Liver (tissue), 9 donors: ENCODE results near the gene MACROH2A1. TPM values are rescaled to one million over a fixed set of nuclear protein-coding genes. Genes with fewer than 3 reads are reported as not detected.

ENCODE experiments used
- DNase-seq: peaks from one replicate; pipeline ENCODE4 v3.0.0-alpha.2; 2017; ENCODE audit warnings: low spot score
- H3K27ac ChIP-seq, 2 donors: one replicate each; pipeline ENCODE4 v1.7.0; 2013; ENCODE audit warnings: inconsistent platforms in 2 of 2, low read length in 2 of 2, control low read depth in 1 of 2, low read depth in 1 of 2, mild to moderate bottlenecking in 1 of 2
- H3K27me3 ChIP-seq, 4 donors: one replicate each; pipeline versions ENCODE4 v1.6.1 to v1.7.0; 2013; ENCODE audit warnings: low read length in 3 of 4, inconsistent platforms in 1 of 4, mild to moderate bottlenecking in 1 of 4, moderate library complexity in 1 of 4; ENCODE audit not compliant: control insufficient read depth in 4 of 4, insufficient read depth in 4 of 4
- H3K36me3 ChIP-seq, 4 donors: one replicate each; pipeline versions ENCODE4 v1.6.1 to v1.7.0; 2013; ENCODE audit warnings: low read length in 3 of 4, mild to moderate bottlenecking in 3 of 4, low read depth in 1 of 4, moderate library complexity in 1 of 4; ENCODE audit not compliant: control insufficient read depth in 4 of 4, insufficient read depth in 3 of 4
- H3K4me1 ChIP-seq, 4 donors: one replicate each; pipeline versions ENCODE4 v1.6.1 to v1.7.0; 2013; ENCODE audit warnings: low read length in 3 of 4, mild to moderate bottlenecking in 3 of 4, moderate library complexity in 1 of 4; ENCODE audit not compliant: control insufficient read depth in 4 of 4, insufficient read depth in 4 of 4
- H3K4me3 ChIP-seq, 3 donors: one replicate each; pipeline versions ENCODE4 v1.6.1 to v1.7.0; 2013; ENCODE audit warnings: low read length in 3 of 3, control low read depth in 1 of 3, low read depth in 1 of 3, mild to moderate bottlenecking in 1 of 3
- H3K9ac ChIP-seq, 2 donors: one replicate each; pipeline ENCODE4 v1.7.0; 2013; ENCODE audit warnings: low read length in 2 of 2, mild to moderate bottlenecking in 2 of 2, moderate library complexity in 2 of 2, control low read depth in 1 of 2, low read depth in 1 of 2
- H3K9me3 ChIP-seq, 4 donors: one replicate each; pipeline versions ENCODE4 v1.6.1 to v1.7.0; 2013; ENCODE audit warnings: low read length in 3 of 4; ENCODE audit not compliant: control insufficient read depth in 4 of 4
- FOXA1 ChIP-seq: IDR thresholded peaks from 2 replicates; pipeline ENCODE4 v1.6.1; 2016; ENCODE audit warnings: antibody characterized with exemption
- FOXA2 ChIP-seq: IDR thresholded peaks from 2 replicates; pipeline ENCODE4 v1.6.1; 2016; ENCODE audit warnings: antibody characterized with exemption
- GABPA ChIP-seq, 2 donors: IDR thresholded peaks in 1 of 2; conservative IDR thresholded peaks in 1 of 2; 2 replicates each; pipeline ENCODE4 v1.6.1; 2016; ENCODE audit warnings: antibody characterized with exemption in 2 of 2, mild to moderate bottlenecking in 1 of 2, moderate library complexity in 1 of 2
- HNF4A ChIP-seq, 2 donors: conservative IDR thresholded peaks; 2 replicates each; pipeline ENCODE4 v1.6.1; 2016; ENCODE audit warnings: antibody characterized with exemption in 2 of 2, mild to moderate bottlenecking in 2 of 2
- HNF4G ChIP-seq: IDR thresholded peaks from 2 replicates; pipeline ENCODE4 v1.6.1; 2016; ENCODE audit warnings: antibody characterized with exemption
- NR2F2 ChIP-seq: IDR thresholded peaks from 2 replicates; pipeline ENCODE4 v1.6.1; 2016; ENCODE audit warnings: antibody characterized with exemption
- RXRA ChIP-seq, 2 donors: IDR thresholded peaks; 2 replicates each; pipeline ENCODE4 v1.6.1; 2017 to 2018; ENCODE audit warnings: antibody characterized with exemption in 2 of 2, mild to moderate bottlenecking in 1 of 2
- SP1 ChIP-seq: IDR thresholded peaks from 2 replicates; pipeline ENCODE4 v1.6.1; 2018; ENCODE audit warnings: antibody characterized with exemption, mild to moderate bottlenecking
- TAF1 ChIP-seq: conservative IDR thresholded peaks from 2 replicates; pipeline ENCODE4 v1.6.1; 2016; ENCODE audit warnings: antibody characterized with exemption, mild to moderate bottlenecking
- YY1 ChIP-seq: IDR thresholded peaks from 2 replicates; pipeline ENCODE4 v1.6.1; 2016; ENCODE audit warnings: antibody characterized with exemption, mild to moderate bottlenecking
- WGBS: extraction: QIAGEN DNeasy Blood & Tissue Kit; methylation state at CpG from one replicate; pipeline ENCODE4 v1.1.7; 2013; 5-methylcytosine and 5-hydroxymethylcytosine counted together
- polyA plus RNA-seq, 2 donors: library from polyadenylated mRNA; stranded (reverse) in 1 of 2; unstranded in 1 of 2; fragments of 200-250 nt in 1 of 2; fragments of >200 nt in 1 of 2; fragmentation: Nextera tagmentation in 1 of 2; extraction: Ambion mirVana in 1 of 2; gene quantifications; one replicate each; pipeline versions ENCODE4 v1.2.1 to v1.2.3, GENCODE V29; 2013 to 2015
- total RNA-seq, 2 donors: library from RNA; depleted of rRNA; stranded (reverse); fragments of >200 nt; gene quantifications; one replicate each; pipeline ENCODE4 v1.2.3, GENCODE V29; 2014
- TF ChIP-seq, protein P1 (sequence below): IDR thresholded peaks from 2 replicates; pipeline ENCODE4 v1.6.1; 2016; ENCODE audit warnings: antibody characterized with exemption
- TF ChIP-seq, protein P2 (sequence below): fragments of 150-350 bp; IDR thresholded peaks from 2 replicates; pipeline ENCODE4 v1.5.1; 2017; ENCODE audit warnings: improper control_type of control experiment, low read depth, low read length; ENCODE audit not compliant: missing input control
- TF ChIP-seq, protein P3 (sequence below): IDR thresholded peaks from 2 replicates; pipeline ENCODE4 v1.6.1; 2016; ENCODE audit warnings: antibody characterized with exemption
- TF ChIP-seq, protein P4 (sequence below): IDR thresholded peaks from 2 replicates; pipeline ENCODE4 v1.6.1; 2016; ENCODE audit warnings: antibody characterized with exemption
- donor health status: healthy.
- donor health status: healthy.
- donor health status: healthy.
- donor health status: healthy.
- donor health status: healthy.

The MACROH2A1 gene
- total and polyA plus RNA-seq, 4 donors, result 33.7 to 113 (median 62.7) TPM

DNA sequence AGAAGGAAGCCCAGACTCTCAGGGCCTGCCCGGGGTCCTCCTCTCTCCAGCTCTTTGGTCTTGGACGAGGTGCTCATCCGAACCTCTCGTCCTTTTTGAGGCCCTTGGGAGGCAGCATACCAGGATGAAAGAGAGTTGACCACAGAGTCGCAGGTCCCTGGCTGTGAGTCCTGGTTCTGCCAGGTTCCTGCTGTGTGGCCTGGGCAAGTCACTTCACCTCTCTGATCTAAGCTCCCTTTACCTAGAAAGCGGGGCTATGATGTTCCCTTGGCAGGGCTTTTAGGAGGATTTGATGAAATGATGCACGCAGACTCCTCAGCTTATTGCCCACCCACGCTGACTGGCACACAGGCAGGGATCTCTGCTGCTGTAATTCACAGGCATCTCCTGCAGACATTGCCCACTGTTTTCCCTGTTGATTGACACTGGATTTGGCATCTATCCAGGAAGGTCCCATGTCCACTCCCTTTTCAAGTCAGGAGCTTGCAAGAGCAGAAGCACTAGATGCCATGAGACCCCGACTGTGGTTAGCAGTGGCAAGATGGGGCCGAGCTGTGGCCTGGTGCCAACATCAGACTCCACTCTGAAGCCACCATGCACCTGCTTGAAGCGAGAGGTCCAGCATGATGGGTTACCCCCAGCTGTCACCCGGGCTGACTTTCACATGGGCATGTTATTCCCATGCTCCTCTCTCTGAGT is 71.5 kb downstream of the MACROH2A1 start:
- TF ChIP-seq FOXA2, result no peak
- no peak for TF ChIP-seq HNF4G
- TF ChIP-seq RXRA (IDR thresholded peaks at IDR 0.05), result no peak
- TF ChIP-seq, protein P1, sequence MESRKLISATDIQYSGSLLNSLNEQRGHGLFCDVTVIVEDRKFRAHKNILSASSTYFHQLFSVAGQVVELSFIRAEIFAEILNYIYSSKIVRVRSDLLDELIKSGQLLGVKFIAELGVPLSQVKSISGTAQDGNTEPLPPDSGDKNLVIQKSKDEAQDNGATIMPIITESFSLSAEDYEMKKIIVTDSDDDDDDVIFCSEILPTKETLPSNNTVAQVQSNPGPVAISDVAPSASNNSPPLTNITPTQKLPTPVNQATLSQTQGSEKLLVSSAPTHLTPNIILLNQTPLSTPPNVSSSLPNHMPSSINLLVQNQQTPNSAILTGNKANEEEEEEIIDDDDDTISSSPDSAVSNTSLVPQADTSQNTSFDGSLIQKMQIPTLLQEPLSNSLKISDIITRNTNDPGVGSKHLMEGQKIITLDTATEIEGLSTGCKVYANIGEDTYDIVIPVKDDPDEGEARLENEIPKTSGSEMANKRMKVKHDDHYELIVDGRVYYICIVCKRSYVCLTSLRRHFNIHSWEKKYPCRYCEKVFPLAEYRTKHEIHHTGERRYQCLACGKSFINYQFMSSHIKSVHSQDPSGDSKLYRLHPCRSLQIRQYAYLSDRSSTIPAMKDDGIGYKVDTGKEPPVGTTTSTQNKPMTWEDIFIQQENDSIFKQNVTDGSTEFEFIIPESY, result no peak
- no peak for TF ChIP-seq YY1
- no peak for TF ChIP-seq GABPA (IDR thresholded peaks at IDR 0.05 in 1 of 2, conservative IDR thresholded peaks at IDR 0.05 in 1 of 2)
- no peak for TF ChIP-seq HNF4A (conservative IDR thresholded peaks at IDR 0.05)
- TF ChIP-seq, protein P2, sequence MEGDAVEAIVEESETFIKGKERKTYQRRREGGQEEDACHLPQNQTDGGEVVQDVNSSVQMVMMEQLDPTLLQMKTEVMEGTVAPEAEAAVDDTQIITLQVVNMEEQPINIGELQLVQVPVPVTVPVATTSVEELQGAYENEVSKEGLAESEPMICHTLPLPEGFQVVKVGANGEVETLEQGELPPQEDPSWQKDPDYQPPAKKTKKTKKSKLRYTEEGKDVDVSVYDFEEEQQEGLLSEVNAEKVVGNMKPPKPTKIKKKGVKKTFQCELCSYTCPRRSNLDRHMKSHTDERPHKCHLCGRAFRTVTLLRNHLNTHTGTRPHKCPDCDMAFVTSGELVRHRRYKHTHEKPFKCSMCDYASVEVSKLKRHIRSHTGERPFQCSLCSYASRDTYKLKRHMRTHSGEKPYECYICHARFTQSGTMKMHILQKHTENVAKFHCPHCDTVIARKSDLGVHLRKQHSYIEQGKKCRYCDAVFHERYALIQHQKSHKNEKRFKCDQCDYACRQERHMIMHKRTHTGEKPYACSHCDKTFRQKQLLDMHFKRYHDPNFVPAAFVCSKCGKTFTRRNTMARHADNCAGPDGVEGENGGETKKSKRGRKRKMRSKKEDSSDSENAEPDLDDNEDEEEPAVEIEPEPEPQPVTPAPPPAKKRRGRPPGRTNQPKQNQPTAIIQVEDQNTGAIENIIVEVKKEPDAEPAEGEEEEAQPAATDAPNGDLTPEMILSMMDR, result no peak
- TF ChIP-seq FOXA1, result no peak
- no peak for TF ChIP-seq TAF1
- TF ChIP-seq, protein P3, sequence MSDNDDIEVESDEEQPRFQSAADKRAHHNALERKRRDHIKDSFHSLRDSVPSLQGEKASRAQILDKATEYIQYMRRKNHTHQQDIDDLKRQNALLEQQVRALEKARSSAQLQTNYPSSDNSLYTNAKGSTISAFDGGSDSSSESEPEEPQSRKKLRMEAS, result no peak
- no peak for TF ChIP-seq SP1
- H3K27ac ChIP-seq, result no peak overlapping the region
- H3K4me3 ChIP-seq, result no peak overlapping the region
- 95% methylated on average over 12 of the region's 12 CpGs for WGBS
- H3K36me3 ChIP-seq, result peaks cover 0 to 7% (median 1%) of the 10 kb centered on the region in 4 donors
- H3K27me3 ChIP-seq, result no peaks in the 10 kb centered on the region
- H3K9me3 ChIP-seq, result no peaks in the 10 kb centered on the region
- DNase-seq, result no peak
- peaks cover 0 to 15% (median 2%) of the 10 kb centered on the region in 4 donors for H3K4me1 ChIP-seq
- H3K9ac ChIP-seq, result no peak overlapping the region

DNA sequence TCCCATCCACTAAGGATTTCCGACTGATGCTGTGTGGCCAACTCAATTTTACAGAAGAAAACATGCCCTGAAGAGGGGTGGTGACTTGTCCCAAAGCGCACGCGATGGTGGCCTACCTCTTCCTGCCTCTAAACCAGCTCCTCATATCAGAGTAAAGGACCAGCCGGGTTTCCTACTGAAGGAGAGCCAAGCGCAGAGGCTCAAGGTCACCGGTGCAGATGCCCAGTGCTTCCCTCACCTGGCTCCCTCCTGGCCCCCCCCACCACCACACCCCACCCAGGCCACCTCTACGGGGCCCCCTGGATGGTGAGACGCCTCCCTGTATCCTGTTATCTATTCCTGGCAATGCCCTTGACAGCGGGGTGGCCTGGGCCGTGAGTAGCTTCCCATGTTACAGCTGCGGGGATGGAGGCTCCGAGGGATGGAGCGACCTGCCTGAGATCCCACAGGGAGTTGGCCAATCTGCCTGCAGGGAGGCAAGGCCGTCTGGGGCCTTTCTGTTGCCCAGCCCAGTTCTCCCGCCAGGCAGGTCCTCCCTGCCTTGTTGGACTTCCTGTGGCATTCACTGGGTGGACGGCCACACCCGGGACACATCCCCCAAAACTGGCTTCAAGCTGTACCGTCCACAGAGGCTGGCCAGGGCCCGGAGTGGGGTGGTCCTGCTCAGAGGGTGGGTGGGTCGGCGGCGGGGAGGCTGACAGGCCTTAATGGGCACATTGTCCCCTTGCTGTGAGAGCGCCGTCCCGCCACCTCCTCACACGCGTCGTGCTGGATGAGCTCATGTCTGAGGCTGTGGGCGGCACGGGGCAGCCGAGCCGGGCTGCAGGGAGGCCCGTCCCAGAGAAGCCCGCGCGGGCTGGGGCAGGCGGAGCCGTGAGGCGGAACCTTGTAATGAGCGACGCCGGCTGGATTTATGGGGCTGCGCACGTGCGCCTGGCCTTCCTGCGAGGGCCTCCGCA is 72.5 kb downstream of the MACROH2A1 start:
- no peak for DNase-seq
- WGBS, result 90% methylated on average over 48 of the region's 48 CpGs
- peaks cover 0 to 15% (median 2%) of the 10 kb centered on the region in 4 donors for H3K4me1 ChIP-seq
- H3K36me3 ChIP-seq, result peaks cover 0 to 3% (median under 1%) of the 10 kb centered on the region in 4 donors
- H3K4me3 ChIP-seq, result no peak overlapping the region
- H3K27ac ChIP-seq, result no peak overlapping the region
- no peaks in the 10 kb centered on the region for H3K9me3 ChIP-seq
- H3K9ac ChIP-seq, result no peak overlapping the region
- H3K27me3 ChIP-seq, result no peaks in the 10 kb centered on the region
- no peak for TF ChIP-seq HNF4G
- no peak for TF ChIP-seq SP1
- TF ChIP-seq, protein P4, sequence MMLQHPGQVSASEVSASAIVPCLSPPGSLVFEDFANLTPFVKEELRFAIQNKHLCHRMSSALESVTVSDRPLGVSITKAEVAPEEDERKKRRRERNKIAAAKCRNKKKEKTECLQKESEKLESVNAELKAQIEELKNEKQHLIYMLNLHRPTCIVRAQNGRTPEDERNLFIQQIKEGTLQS, result no peak
- no peak for TF ChIP-seq RXRA (IDR thresholded peaks at IDR 0.05)
- TF ChIP-seq, protein P1, result no peak
- no peak for TF ChIP-seq NR2F2
